Measurements from ENCODE around the gene NLK. TPM values are rescaled to one million over a fixed set of nuclear protein-coding genes. Genes with fewer than 3 reads are reported as not detected.

NLK gene
- total RNA-seq, 6 donors from 2014 or later: 16.1 to 34.5 (median 19.9) TPM

DNA sequence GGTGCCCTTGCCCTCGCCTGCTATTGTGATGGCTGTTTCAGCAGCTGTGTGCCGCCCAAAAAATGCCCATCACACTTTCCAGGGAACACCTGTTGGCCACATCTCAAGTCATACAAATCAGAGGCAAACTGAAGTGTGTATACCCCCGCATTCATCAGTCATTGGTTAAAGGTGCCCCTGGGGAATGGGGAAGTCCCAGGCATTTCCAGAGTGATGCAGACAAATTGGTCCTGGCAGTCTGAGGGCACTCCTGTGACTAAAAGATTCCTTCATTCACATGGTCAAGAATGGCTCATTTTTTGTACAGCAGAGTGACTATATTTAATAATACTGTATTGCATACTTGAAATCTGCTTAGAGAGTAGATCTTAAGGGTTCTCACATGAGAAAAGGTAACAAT, 173.6 kb downstream of the NLK start:
- no peak overlapping the region for H3K4me3 ChIP-seq
- ATAC-seq (ENCODE audit: low FRiP score in 2 of 2): no peak
- no peaks in the 10 kb centered on the region for H3K36me3 ChIP-seq
- WGBS, 2 donors: 75 to 76% methylated on average over 3 of the region's 3 CpGs
- no peak for DNase-seq
- TF ChIP-seq, protein P1, sequence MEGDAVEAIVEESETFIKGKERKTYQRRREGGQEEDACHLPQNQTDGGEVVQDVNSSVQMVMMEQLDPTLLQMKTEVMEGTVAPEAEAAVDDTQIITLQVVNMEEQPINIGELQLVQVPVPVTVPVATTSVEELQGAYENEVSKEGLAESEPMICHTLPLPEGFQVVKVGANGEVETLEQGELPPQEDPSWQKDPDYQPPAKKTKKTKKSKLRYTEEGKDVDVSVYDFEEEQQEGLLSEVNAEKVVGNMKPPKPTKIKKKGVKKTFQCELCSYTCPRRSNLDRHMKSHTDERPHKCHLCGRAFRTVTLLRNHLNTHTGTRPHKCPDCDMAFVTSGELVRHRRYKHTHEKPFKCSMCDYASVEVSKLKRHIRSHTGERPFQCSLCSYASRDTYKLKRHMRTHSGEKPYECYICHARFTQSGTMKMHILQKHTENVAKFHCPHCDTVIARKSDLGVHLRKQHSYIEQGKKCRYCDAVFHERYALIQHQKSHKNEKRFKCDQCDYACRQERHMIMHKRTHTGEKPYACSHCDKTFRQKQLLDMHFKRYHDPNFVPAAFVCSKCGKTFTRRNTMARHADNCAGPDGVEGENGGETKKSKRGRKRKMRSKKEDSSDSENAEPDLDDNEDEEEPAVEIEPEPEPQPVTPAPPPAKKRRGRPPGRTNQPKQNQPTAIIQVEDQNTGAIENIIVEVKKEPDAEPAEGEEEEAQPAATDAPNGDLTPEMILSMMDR (IDR thresholded peaks at IDR 0.05): no peak
- TF ChIP-seq EP300 (IDR thresholded peaks at IDR 0.05) (no peak), POLR2AphosphoS5 (IDR thresholded peaks at IDR 0.05) (no peak), POLR2A (IDR thresholded peaks at IDR 0.05) (no peak)
- H3K4me1 ChIP-seq: no peaks in the 10 kb centered on the region
- no peaks in the 10 kb centered on the region for H3K27me3 ChIP-seq
- peaks cover 0 to 3% (median 0%) of the 10 kb centered on the region in 4 donors for H3K9me3 ChIP-seq
- H3K27ac ChIP-seq: no peak overlapping the region

DNA sequence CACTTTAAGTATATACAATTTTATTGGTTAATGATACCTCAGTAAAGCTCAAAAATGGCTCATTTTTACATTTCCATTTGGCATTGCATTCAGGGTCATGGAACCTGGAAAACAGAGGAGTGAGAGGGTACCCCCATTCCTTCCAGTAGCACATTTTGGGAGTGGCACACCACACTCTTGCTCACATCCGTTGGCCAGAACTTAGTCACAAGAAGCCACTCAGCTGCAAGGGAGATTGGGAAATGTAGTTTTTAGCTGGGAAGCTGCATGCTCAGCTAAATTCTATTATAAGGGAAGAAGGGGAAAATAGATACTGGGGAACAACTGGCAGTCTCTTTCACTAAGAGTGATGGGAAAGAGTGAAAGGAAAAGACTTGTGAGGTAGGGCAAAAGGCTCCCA, 174.1 kb downstream of the NLK start:
- H3K27ac ChIP-seq: no peak overlapping the region
- DNase-seq (no peak), ATAC-seq (ENCODE audit: low FRiP score in 2 of 2) (peak in 1 of 2 donors; percentile 45)
- no peaks in the 10 kb centered on the region for H3K9me3 ChIP-seq
- no peaks in the 10 kb centered on the region for H3K36me3 ChIP-seq
- no peaks in the 10 kb centered on the region for H3K27me3 ChIP-seq
- TF ChIP-seq POLR2AphosphoS5 (IDR thresholded peaks at IDR 0.05) (no peak), EP300 (IDR thresholded peaks at IDR 0.05) (no peak), POLR2A (IDR thresholded peaks at IDR 0.05) (no peak)
- TF ChIP-seq, protein P1 (IDR thresholded peaks at IDR 0.05): no peak
- H3K4me1 ChIP-seq: no peaks in the 10 kb centered on the region
- 0 to 7% methylated on average over 1 of the region's 1 CpG for WGBS, 2 donors
- H3K4me3 ChIP-seq: no peak overlapping the region

DNA sequence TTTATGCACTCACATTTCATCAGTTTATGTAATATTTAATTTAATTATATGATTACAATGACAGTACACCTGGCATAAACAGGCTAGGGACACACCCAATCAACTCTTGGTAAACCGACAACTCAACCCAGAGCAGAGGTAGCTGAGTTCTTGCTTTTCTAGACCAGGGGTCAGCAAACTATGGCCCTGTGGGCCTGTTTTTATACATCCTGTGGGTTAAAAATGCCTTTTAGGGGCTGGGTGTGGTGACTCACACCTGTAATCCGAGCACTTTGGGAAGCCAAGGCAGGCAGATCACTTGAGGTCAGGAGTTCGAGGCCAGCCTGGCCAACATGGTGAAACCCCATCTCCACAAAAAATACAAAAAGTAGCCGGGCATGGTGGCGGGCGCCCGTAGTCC, 177.3 kb downstream of the NLK start:
- H3K27ac ChIP-seq: no peak overlapping the region
- no peak for TF ChIP-seq POLR2A (IDR thresholded peaks at IDR 0.05)
- no peak for DNase-seq
- no peak overlapping the region for H3K4me3 ChIP-seq
- no peaks in the 10 kb centered on the region for H3K4me1 ChIP-seq
- H3K9me3 ChIP-seq: no peaks in the 10 kb centered on the region
- H3K36me3 ChIP-seq: no peaks in the 10 kb centered on the region
- H3K27me3 ChIP-seq: no peaks in the 10 kb centered on the region
- ATAC-seq (ENCODE audit: low FRiP score in 2 of 2): no peak
- 96 to 99% methylated on average over 7 of the region's 7 CpGs for WGBS, 2 donors

DNA sequence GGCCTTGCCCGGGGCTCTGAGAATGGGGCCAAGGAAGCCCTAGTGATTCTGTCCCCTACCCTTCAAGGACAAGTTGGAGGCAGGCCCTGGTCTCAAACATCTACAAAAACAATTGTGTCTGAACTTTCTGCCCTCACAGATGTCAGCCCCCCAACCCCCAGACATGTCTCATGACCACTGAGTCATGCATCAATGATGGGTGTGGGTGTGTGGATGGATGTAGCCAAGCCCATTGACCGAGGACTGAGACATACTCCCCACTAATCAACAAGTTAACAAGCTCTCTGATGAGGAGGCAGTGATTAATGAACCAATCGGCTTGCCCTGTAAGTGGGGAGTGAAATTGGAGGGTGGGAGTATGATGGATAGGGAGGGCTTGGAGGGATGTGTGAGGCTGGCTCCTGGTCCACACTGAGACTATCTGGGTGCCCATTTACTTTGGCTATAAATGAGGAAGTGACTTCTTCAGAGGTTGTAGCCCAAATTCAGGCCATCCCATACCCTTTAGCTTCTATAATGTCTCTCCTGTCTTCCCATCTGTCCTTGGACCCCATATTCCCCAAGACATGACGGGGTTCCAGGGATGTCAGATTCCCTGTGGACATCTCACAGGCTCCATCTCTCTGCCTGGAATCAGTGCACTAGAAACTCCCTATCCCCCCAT, 179.4 kb downstream of the NLK start:
- Histone ChIP-seq H3K4me3 (no peak overlapping the region), H3K4me1 (peaks cover 0 to 2% (median 0%) of the 10 kb centered on the region in 4 donors), H3K36me3 (no peaks in the 10 kb centered on the region), H3K27me3 (no peaks in the 10 kb centered on the region), H3K27ac (no peak overlapping the region), H3K9me3 (no peaks in the 10 kb centered on the region)
- DNase-seq: no peak
- TF ChIP-seq POLR2A (IDR thresholded peaks at IDR 0.05) (no peak), POLR2AphosphoS5 (IDR thresholded peaks at IDR 0.05) (no peak), EP300 (IDR thresholded peaks at IDR 0.05) (no peak)
- TF ChIP-seq, protein P1 (IDR thresholded peaks at IDR 0.05): no peak
- 94% methylated on average over 3 to 4 of the region's 4 CpGs for WGBS, 2 donors
- no peak for ATAC-seq (ENCODE audit: low FRiP score in 2 of 2)

DNA sequence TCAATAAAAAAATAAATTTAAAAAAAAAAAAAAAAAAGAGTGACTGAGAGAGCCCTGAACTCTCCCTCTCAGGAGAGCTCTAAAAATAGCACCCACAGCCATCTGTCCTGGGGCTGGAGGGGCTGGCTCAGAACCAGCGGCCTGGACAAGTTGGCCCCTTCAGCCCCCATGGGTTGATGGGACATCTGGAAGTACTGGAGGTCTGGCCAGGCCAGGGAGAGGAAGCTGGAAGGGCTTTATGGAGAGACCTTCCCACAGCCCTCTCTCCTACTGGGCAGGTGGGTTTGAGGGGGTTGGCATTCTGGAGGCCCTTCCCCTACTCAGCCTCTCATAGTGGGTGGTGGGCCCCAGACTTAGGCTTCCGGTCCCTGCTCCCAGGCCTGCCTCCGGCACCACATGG, 182.8 kb downstream of the NLK start:
- H3K4me1 ChIP-seq: peaks cover 8 to 17% (median 11%) of the 10 kb centered on the region in 4 donors
- H3K27me3 ChIP-seq: peaks cover 0 to 9% (median 0%) of the 10 kb centered on the region in 4 donors
- H3K9me3 ChIP-seq: no peaks in the 10 kb centered on the region
- H3K27ac ChIP-seq: no peak overlapping the region
- no peak for DNase-seq
- 87 to 89% methylated on average over 3 of the region's 3 CpGs for WGBS, 2 donors
- no peak for ATAC-seq (ENCODE audit: low FRiP score in 2 of 2)
- no peaks in the 10 kb centered on the region for H3K36me3 ChIP-seq
- TF ChIP-seq EP300 (IDR thresholded peaks at IDR 0.05): no peak
- TF ChIP-seq, protein P1 (IDR thresholded peaks at IDR 0.05): no peak
- no peak for TF ChIP-seq POLR2AphosphoS5 (IDR thresholded peaks at IDR 0.05)
- TF ChIP-seq POLR2A (IDR thresholded peaks at IDR 0.05): no peak
- H3K4me3 ChIP-seq: no peak overlapping the region

Measured in upper lobe of left lung (tissue), 6 donors.